Measurements from ENCODE around the gene N4BP2.

Gene N4BP2

DNA sequence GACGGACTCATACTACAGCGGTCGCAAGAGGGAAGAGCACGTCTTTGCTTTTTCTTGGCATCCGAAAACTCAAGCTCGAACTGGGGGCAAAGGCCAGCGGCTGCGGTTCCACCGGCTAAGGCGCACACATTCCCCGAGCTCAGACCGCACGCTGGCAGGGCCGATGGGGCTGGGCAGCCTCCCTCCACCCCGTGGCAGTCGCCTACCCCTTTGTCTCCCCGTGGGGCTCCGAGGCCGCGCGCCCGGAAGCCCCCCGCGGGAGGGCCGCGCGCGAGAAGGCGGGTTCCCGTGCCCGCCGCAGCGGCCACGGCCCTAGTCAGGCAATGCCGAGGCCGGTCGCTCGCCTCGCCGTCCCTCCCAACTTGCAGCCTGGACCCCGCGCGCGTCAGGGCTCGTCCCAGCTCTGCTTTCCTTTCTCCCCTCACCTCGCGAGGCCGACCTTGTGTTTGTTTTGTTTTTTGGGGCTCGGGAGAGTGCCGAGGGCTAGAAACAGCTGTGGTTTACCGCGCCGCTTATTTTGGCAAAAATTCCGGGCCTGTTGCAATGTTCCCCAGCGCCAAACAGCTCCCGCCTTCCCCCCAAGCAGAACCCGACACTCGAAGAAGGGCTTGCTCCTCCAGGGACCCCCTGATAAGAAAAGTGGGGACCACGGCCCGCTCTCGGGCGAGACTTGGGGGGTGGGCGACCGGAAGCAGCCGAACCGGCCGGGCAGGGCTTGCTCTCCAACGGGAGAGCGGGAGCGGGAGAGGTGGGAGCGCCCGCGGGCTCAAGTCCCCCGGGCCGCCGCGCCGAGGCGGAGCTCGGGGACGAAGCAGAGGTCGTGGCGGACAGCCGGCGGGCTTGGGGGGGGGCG is 561 bp upstream of the N4BP2 start (continued):
- peak; percentile 63 for TF ChIP-seq ZIC2 (tag by site-specific recombination; IDR thresholded peaks at IDR 0.05)
- 0 out of 2 replicates have a peak, but pooled peaks have one; percentile 14 for TF ChIP-seq SCRT1 (tag by site-specific recombination; IDR thresholded peaks at IDR 0.05; ENCODE audit: borderline replicate concordance)
- TF ChIP-seq, protein P1, sequence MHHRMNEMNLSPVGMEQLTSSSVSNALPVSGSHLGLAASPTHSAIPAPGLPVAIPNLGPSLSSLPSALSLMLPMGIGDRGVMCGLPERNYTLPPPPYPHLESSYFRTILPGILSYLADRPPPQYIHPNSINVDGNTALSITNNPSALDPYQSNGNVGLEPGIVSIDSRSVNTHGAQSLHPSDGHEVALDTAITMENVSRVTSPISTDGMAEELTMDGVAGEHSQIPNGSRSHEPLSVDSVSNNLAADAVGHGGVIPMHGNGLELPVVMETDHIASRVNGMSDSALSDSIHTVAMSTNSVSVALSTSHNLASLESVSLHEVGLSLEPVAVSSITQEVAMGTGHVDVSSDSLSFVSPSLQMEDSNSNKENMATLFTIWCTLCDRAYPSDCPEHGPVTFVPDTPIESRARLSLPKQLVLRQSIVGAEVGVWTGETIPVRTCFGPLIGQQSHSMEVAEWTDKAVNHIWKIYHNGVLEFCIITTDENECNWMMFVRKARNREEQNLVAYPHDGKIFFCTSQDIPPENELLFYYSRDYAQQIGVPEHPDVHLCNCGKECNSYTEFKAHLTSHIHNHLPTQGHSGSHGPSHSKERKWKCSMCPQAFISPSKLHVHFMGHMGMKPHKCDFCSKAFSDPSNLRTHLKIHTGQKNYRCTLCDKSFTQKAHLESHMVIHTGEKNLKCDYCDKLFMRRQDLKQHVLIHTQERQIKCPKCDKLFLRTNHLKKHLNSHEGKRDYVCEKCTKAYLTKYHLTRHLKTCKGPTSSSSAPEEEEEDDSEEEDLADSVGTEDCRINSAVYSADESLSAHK (tag by site-specific recombination; IDR thresholded peaks at IDR 0.05), result peak; percentile 85
- TF ChIP-seq, protein P2, sequence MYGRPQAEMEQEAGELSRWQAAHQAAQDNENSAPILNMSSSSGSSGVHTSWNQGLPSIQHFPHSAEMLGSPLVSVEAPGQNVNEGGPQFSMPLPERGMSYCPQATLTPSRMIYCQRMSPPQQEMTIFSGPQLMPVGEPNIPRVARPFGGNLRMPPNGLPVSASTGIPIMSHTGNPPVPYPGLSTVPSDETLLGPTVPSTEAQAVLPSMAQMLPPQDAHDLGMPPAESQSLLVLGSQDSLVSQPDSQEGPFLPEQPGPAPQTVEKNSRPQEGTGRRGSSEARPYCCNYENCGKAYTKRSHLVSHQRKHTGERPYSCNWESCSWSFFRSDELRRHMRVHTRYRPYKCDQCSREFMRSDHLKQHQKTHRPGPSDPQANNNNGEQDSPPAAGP (tag by site-specific recombination; IDR thresholded peaks at IDR 0.05), result no peak
- TF ChIP-seq SP3 (tag by site-specific recombination; IDR thresholded peaks at IDR 0.05), result 0 out of 2 replicates have a peak, but pooled peaks have one; percentile 18
- TF ChIP-seq ZNF843 (tag by site-specific recombination; IDR thresholded peaks at IDR 0.05), result no peak
- TF ChIP-seq ZNF37A (tag by site-specific recombination; IDR thresholded peaks at IDR 0.05), result no peak
- no peak for TF ChIP-seq ZBTB21 (tag by site-specific recombination; IDR thresholded peaks at IDR 0.05)
- TF ChIP-seq, protein P3, sequence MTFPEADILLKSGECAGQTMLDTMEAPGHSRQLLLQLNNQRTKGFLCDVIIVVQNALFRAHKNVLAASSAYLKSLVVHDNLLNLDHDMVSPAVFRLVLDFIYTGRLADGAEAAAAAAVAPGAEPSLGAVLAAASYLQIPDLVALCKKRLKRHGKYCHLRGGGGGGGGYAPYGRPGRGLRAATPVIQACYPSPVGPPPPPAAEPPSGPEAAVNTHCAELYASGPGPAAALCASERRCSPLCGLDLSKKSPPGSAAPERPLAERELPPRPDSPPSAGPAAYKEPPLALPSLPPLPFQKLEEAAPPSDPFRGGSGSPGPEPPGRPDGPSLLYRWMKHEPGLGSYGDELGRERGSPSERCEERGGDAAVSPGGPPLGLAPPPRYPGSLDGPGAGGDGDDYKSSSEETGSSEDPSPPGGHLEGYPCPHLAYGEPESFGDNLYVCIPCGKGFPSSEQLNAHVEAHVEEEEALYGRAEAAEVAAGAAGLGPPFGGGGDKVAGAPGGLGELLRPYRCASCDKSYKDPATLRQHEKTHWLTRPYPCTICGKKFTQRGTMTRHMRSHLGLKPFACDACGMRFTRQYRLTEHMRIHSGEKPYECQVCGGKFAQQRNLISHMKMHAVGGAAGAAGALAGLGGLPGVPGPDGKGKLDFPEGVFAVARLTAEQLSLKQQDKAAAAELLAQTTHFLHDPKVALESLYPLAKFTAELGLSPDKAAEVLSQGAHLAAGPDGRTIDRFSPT (tag by site-specific recombination; IDR thresholded peaks at IDR 0.05), result no peak
- TF ChIP-seq, protein P4, sequence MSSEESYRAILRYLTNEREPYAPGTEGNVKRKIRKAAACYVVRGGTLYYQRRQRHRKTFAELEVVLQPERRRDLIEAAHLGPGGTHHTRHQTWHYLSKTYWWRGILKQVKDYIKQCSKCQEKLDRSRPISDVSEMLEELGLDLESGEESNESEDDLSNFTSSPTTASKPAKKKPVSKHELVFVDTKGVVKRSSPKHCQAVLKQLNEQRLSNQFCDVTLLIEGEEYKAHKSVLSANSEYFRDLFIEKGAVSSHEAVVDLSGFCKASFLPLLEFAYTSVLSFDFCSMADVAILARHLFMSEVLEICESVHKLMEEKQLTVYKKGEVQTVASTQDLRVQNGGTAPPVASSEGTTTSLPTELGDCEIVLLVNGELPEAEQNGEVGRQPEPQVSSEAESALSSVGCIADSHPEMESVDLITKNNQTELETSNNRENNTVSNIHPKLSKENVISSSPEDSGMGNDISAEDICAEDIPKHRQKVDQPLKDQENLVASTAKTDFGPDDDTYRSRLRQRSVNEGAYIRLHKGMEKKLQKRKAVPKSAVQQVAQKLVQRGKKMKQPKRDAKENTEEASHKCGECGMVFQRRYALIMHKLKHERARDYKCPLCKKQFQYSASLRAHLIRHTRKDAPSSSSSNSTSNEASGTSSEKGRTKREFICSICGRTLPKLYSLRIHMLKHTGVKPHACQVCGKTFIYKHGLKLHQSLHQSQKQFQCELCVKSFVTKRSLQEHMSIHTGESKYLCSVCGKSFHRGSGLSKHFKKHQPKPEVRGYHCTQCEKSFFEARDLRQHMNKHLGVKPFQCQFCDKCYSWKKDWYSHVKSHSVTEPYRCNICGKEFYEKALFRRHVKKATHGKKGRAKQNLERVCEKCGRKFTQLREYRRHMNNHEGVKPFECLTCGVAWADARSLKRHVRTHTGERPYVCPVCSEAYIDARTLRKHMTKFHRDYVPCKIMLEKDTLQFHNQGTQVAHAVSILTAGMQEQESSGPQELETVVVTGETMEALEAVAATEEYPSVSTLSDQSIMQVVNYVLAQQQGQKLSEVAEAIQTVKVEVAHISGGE (tag by site-specific recombination; conservative IDR thresholded peaks at IDR 0.05; ENCODE audit: low read depth), result 0 out of 2 replicates have a peak, but pooled peaks have one; percentile 27
- 0 out of 2 replicates have a peak, but pooled peaks have one; percentile 58 for TF ChIP-seq ZBTB7A (tag by site-specific recombination; IDR thresholded peaks at IDR 0.05; ENCODE audit: low read depth)
- TF ChIP-seq, protein P5, sequence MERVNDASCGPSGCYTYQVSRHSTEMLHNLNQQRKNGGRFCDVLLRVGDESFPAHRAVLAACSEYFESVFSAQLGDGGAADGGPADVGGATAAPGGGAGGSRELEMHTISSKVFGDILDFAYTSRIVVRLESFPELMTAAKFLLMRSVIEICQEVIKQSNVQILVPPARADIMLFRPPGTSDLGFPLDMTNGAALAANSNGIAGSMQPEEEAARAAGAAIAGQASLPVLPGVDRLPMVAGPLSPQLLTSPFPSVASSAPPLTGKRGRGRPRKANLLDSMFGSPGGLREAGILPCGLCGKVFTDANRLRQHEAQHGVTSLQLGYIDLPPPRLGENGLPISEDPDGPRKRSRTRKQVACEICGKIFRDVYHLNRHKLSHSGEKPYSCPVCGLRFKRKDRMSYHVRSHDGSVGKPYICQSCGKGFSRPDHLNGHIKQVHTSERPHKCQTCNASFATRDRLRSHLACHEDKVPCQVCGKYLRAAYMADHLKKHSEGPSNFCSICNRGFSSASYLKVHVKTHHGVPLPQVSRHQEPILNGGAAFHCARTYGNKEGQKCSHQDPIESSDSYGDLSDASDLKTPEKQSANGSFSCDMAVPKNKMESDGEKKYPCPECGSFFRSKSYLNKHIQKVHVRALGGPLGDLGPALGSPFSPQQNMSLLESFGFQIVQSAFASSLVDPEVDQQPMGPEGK (tag by site-specific recombination; IDR thresholded peaks at IDR 0.05), result peak; percentile 48
- TF ChIP-seq, protein P6, sequence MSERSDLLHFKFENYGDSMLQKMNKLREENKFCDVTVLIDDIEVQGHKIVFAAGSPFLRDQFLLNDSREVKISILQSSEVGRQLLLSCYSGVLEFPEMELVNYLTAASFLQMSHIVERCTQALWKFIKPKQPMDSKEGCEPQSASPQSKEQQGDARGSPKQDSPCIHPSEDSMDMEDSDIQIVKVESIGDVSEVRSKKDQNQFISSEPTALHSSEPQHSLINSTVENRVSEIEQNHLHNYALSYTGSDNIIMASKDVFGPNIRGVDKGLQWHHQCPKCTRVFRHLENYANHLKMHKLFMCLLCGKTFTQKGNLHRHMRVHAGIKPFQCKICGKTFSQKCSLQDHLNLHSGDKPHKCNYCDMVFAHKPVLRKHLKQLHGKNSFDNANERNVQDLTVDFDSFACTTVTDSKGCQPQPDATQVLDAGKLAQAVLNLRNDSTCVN (tag by site-specific recombination; optimal IDR thresholded peaks at IDR 0.05), result peak; percentile 81
- no peak for TF ChIP-seq ZNF426 (tag by site-specific recombination; IDR thresholded peaks at IDR 0.05)
- peak; percentile 42; the same call in 1 of the 2 replicates for TF ChIP-seq ZNF660 (tag by site-specific recombination; IDR thresholded peaks at IDR 0.05)
- no peak for TF ChIP-seq MZF1 (tag by site-specific recombination; IDR thresholded peaks at IDR 0.05; ENCODE audit: borderline replicate concordance)
- no peak for TF ChIP-seq ZNF701 (tag by site-specific recombination; IDR thresholded peaks at IDR 0.05)
- TF ChIP-seq, protein P7, sequence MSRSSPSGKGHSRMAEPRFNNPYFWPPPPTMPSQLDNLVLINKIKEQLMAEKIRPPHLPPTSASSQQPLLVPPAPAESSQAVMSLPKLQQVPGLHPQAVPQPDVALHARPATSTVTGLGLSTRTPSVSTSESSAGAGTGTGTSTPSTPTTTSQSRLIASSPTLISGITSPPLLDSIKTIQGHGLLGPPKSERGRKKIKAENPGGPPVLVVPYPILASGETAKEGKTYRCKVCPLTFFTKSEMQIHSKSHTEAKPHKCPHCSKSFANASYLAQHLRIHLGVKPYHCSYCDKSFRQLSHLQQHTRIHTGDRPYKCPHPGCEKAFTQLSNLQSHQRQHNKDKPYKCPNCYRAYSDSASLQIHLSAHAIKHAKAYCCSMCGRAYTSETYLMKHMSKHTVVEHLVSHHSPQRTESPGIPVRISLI (tag by site-specific recombination; IDR thresholded peaks at IDR 0.05), result no peak
- TF ChIP-seq GLIS2 (tag by site-specific recombination; IDR thresholded peaks at IDR 0.05), result peak; percentile 77
- no peak for TF ChIP-seq ZNF558 (tag by site-specific recombination; IDR thresholded peaks at IDR 0.05)
- TF ChIP-seq, protein P8, sequence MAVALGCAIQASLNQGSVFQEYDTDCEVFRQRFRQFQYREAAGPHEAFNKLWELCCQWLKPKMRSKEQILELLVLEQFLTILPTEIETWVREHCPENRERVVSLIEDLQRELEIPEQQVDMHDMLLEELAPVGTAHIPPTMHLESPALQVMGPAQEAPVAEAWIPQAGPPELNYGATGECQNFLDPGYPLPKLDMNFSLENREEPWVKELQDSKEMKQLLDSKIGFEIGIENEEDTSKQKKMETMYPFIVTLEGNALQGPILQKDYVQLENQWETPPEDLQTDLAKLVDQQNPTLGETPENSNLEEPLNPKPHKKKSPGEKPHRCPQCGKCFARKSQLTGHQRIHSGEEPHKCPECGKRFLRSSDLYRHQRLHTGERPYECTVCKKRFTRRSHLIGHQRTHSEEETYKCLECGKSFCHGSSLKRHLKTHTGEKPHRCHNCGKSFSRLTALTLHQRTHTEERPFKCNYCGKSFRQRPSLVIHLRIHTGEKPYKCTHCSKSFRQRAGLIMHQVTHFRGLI (tag by site-specific recombination; IDR thresholded peaks at IDR 0.05), result peak; percentile 11; the same call in 1 of the 2 replicates
- no peak for TF ChIP-seq ZNF596 (tag by site-specific recombination; IDR thresholded peaks at IDR 0.05)

Data from HEK293 (cell line).